ENCODE measurements around the gene LHX2.

LHX2 gene

GRCh38 chr9:124011460-124012301 is at the start of gene LHX2:
LHX2 (plus strand) TSS chr9:124011768; CDS start chr9:124012349, 581 bp downstream.
- peak; percentile 81 to 85 for DNase-seq (ENCODE audit: low read depth in 2 of 2)
- H3K4me3 ChIP-seq (replicated peaks in 1 of 2; ENCODE audit: low read depth in 2 of 2, low read length in 2 of 2): peak within 1 kb of the TSS; percentile 36 to 51
- TF ChIP-seq CTCF (IDR thresholded peaks at IDR 0.05; ENCODE audit: low read depth, low read length): peak; percentile 15

GRCh38 chr9:123964761-123965160 is 46.8 kb upstream of the LHX2 start:
- H3K4me3 ChIP-seq (replicated peaks in 1 of 2; ENCODE audit: low read depth in 2 of 2, low read length in 2 of 2): no peak overlapping the region
- no peak for DNase-seq (ENCODE audit: low read depth in 2 of 2)
- TF ChIP-seq CTCF (IDR thresholded peaks at IDR 0.05; ENCODE audit: low read depth, low read length): no peak

GRCh38 chr9:123965801-123966686 is 45.5 kb upstream of the LHX2 start:
- DNase-seq (ENCODE audit: low read depth in 2 of 2): no peak
- TF ChIP-seq CTCF (IDR thresholded peaks at IDR 0.05; ENCODE audit: low read depth, low read length): no peak
- H3K4me3 ChIP-seq (replicated peaks in 1 of 2; ENCODE audit: low read depth in 2 of 2, low read length in 2 of 2): no peak overlapping the region

- no peak for DNase-seq (ENCODE audit: low read depth in 2 of 2)
- no peak for TF ChIP-seq CTCF (IDR thresholded peaks at IDR 0.05; ENCODE audit: low read depth, low read length)
- H3K4me3 ChIP-seq (replicated peaks in 1 of 2; ENCODE audit: low read depth in 2 of 2, low read length in 2 of 2): no peak overlapping the region
Measured at GRCh38 chr9:123967323-123967722, 44.2 kb upstream of the LHX2 start.

GRCh38 chr9:123972618-123973017 is 39.0 kb upstream of the LHX2 start:
- TF ChIP-seq CTCF (IDR thresholded peaks at IDR 0.05; ENCODE audit: low read depth, low read length): no peak
- no peak for DNase-seq (ENCODE audit: low read depth in 2 of 2)
- H3K4me3 ChIP-seq (replicated peaks in 1 of 2; ENCODE audit: low read depth in 2 of 2, low read length in 2 of 2): no peak overlapping the region

- no peak overlapping the region for H3K4me3 ChIP-seq (replicated peaks in 1 of 2; ENCODE audit: low read depth in 2 of 2, low read length in 2 of 2)
- no peak for DNase-seq (ENCODE audit: low read depth in 2 of 2)
- TF ChIP-seq CTCF (IDR thresholded peaks at IDR 0.05; ENCODE audit: low read depth, low read length): no peak
Measured at GRCh38 chr9:123973590-123974223, 37.9 kb upstream of the LHX2 start.

All from cardiac fibroblast (primary cell).